Measurements from ENCODE around the gene RAX.

GRCh38 chr18:59311631-59312030 is 38.4 kb upstream of the RAX start:
- TF ChIP-seq CTCF (IDR thresholded peaks at IDR 0.05; ENCODE audit: low read depth, low read length) (no peak), POLR2A (IDR thresholded peaks at IDR 0.05; ENCODE audit: extremely low read depth, insufficient read length) (no peak)

Data from NB4 (cell line).